Measurements from ENCODE around the gene NIT2.
"Not testable (repeated sequence)": the region's sequence is repeated elsewhere in the genome, so short reads cannot be mapped to it uniquely, and the experiment has no call there.

Gene NIT2

GRCh38 chr3:100334488-100335351 is at the start of gene NIT2:
NIT2 (plus strand) TSS chr3:100334757; CDS start chr3:100334792, 35 bp downstream.
- peak; percentile 70 for DNase-seq

GRCh38 chr3:100288288-100288894 is 46.2 kb upstream of the NIT2 start:
- no peak for DNase-seq

GRCh38 chr3:100289339-100289738 is 45.2 kb upstream of the NIT2 start:
- no peak for DNase-seq

- no peak for DNase-seq
These were observed 39.5 kb upstream of the NIT2 start for GRCh38 chr3:100295089-100295488.

- DNase-seq = no peak
These were observed 36.8 kb upstream of the NIT2 start for GRCh38 chr3:100297784-100298183.

- no peak for DNase-seq
These were observed 35.5 kb upstream of the NIT2 start for GRCh38 chr3:100299016-100299415.

GRCh38 chr3:100306695-100307094 is 27.9 kb upstream of the NIT2 start:
- DNase-seq = no peak

- no peak for DNase-seq
These were observed 24.1 kb upstream of the NIT2 start for GRCh38 chr3:100310355-100310965.

GRCh38 chr3:100311011-100311410 is 23.5 kb upstream of the NIT2 start:
- no peak for DNase-seq

- DNase-seq = no peak
These were observed 17.9 kb upstream of the NIT2 start for GRCh38 chr3:100316641-100317069.

GRCh38 chr3:100317912-100318311 is 16.6 kb upstream of the NIT2 start:
- no peak for DNase-seq

- no peak for DNase-seq
These were observed 14.6 kb upstream of the NIT2 start for GRCh38 chr3:100319951-100320350.

GRCh38 chr3:100324044-100324443 is 10.5 kb upstream of the NIT2 start:
- DNase-seq = no peak

- no peak for DNase-seq
These were observed 8.7 kb upstream of the NIT2 start for GRCh38 chr3:100325827-100326226.

- not testable (repeated sequence) for DNase-seq
These were observed 7.2 kb upstream of the NIT2 start for GRCh38 chr3:100327377-100327776.

- peak; percentile 7 for DNase-seq
These were observed 4.6 kb upstream of the NIT2 start for GRCh38 chr3:100329800-100330489.

- DNase-seq = no peak
These were observed 3.9 kb upstream of the NIT2 start for GRCh38 chr3:100330651-100331050.

GRCh38 chr3:100331660-100332059 is 2.9 kb upstream of the NIT2 start:
- no peak for DNase-seq

- DNase-seq = no peak
These were observed 1.5 kb upstream of the NIT2 start for GRCh38 chr3:100333051-100333450.

GRCh38 chr3:100333970-100334487 is 528 bp upstream of the NIT2 start:
- peak; percentile 35 for DNase-seq

GRCh38 chr3:100335434-100335833 is 877 bp downstream of the NIT2 start:
- peak; percentile 15 for DNase-seq

GRCh38 chr3:100336229-100336628 is 1.7 kb downstream of the NIT2 start:
- DNase-seq = not testable (repeated sequence)

- DNase-seq = no peak
These were observed 4.4 kb downstream of the NIT2 start for GRCh38 chr3:100338911-100339310.

Measured in NCI-H345 (cell line).